MM.1S (cell line): Measurements from ENCODE around the gene PLXND1.

Source experiments
- DNase-seq: peaks from one replicate; pipeline ENCODE4 v3.0.0-alpha.2; 2015
- H2AFZ ChIP-seq: fragments of 300-600 bp; sonication (generic); 2 replicates; pipeline ENCODE4 v1.6.0; 2016; ENCODE audit warnings: antibody characterized with exemption, low read length
- H3F3A ChIP-seq: fragments of 300-600 bp; sonication (generic); 2 replicates; pipeline ENCODE4 v1.6.1; 2016; ENCODE audit warnings: mild to moderate bottlenecking, antibody characterized with exemption, low read length, moderate library complexity, mixed read lengths; ENCODE audit not compliant: insufficient read depth
- H3K27ac ChIP-seq: fragments of 300-600 bp; sonication (generic); 2 replicates; pipeline ENCODE4 v1.5.1; 2016; ENCODE audit warnings: mild to moderate bottlenecking, low read length
- H3K27me3 ChIP-seq: fragments of 300-600 bp; sonication (generic); replicated peaks from 2 replicates; pipeline ENCODE4 v1.6.0; 2016; ENCODE audit warnings: low read length; ENCODE audit not compliant: insufficient read depth
- H3K36me3 ChIP-seq: fragments of 300-600 bp; sonication (generic); replicated peaks from 2 replicates; pipeline ENCODE4 v1.6.1; 2016; ENCODE audit warnings: mild to moderate bottlenecking, low read length, mixed read lengths; ENCODE audit not compliant: insufficient read depth
- H3K4me1 ChIP-seq: fragments of 300-600 bp; sonication (generic); 2 replicates; pipeline ENCODE4 v1.6.1; 2016; ENCODE audit warnings: low read length, mixed read lengths
- H3K4me2 ChIP-seq: fragments of 300-600 bp; sonication (generic); 2 replicates; pipeline ENCODE4 v1.6.0; 2016; ENCODE audit warnings: low read depth, low read length
- H3K4me3 ChIP-seq: fragments of 300-600 bp; sonication (generic); 2 replicates; pipeline ENCODE4 v1.5.1; 2016; ENCODE audit warnings: low read length, mixed read lengths
- H3K79me2 ChIP-seq: fragments of 300-600 bp; sonication (generic); 2 replicates; pipeline ENCODE4 v1.6.1; 2016; ENCODE audit warnings: mixed run types, low read length, mixed read lengths
- H3K9ac ChIP-seq: fragments of 300-600 bp; sonication (generic); 2 replicates; pipeline ENCODE4 v1.6.1; 2016; ENCODE audit warnings: low read length, mixed read lengths
- H3K9me2 ChIP-seq: fragments of 300-600 bp; sonication (generic); replicated peaks from 2 replicates; pipeline ENCODE4 v1.6.1; 2016; ENCODE audit warnings: mild to moderate bottlenecking, low read length, mixed read lengths; ENCODE audit not compliant: insufficient read depth
- H3K9me3 ChIP-seq: fragments of 300-600 bp; sonication (generic); replicated peaks from 2 replicates; pipeline ENCODE4 v1.6.1; 2016; ENCODE audit warnings: mild to moderate bottlenecking, low read length, mixed read lengths; ENCODE audit not compliant: insufficient read depth
- H4K20me1 ChIP-seq: fragments of 300-600 bp; sonication (generic); 2 replicates; pipeline ENCODE4 v1.6.1; 2016; ENCODE audit warnings: mild to moderate bottlenecking, low read length, moderate library complexity, mixed read lengths; ENCODE audit not compliant: insufficient read depth
- EZH2 ChIP-seq: fragments of 300-600 bp; sonication (generic); optimal IDR thresholded peaks from 2 replicates; pipeline ENCODE3; 2017; ENCODE audit warnings: low read depth, mild to moderate bottlenecking, antibody characterized with exemption, low read length, mixed read lengths
- EZH2phosphoT487 ChIP-seq: fragments of 300-600 bp; sonication (generic); IDR thresholded peaks from 2 replicates; pipeline ENCODE4 v1.6.1; 2018; ENCODE audit warnings: antibody characterized with exemption, low read length
- TF ChIP-seq, protein P1 (sequence below): fragments of 300-600 bp; sonication (generic); IDR thresholded peaks from 2 replicates; pipeline ENCODE4 v1.5.1; 2016; ENCODE audit warnings: antibody characterized with exemption, low read length, mixed read lengths

PLXND1 gene

DNA sequence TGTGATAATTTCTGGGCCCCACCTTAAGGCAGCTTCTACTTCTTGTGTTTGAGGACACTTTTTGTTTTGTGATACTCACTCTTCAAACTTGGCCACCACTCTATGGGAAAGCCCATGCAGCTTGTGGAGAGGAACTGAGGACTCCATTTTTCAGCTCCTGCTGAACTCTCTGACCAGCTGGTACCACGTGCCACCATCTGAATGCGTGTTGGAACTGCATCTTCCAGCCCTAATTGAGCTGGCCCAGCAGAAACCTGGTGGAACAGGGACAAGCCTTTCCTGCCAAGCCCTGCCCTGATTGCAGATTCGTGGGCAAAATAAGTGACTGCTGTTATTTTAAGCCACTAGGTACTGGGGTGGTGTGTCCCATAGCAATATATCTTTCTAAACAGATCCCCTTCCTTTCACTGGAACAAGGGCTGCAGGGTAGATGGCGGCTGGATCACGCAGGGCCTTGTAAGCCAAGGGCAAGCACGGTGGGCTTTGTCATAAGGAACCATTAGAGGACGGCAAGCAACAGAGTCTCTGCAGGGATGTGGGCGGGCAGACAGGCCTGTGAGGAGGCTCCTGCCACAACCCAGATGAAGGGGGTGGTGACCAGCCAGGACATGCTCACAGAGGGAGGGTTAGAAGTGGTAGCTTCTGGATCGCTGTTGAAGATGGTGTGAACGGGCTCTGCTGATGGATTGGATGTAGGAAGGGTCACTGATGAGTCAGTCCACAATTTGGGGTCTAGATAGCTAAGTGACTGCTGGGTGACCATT is 54.0 kb downstream of the PLXND1 start:
- Histone ChIP-seq H3K4me2 (no peak overlapping the region), H2AFZ (no peak overlapping the region), H3K36me3 (no peaks in the 10 kb centered on the region), H3K27ac (no peak overlapping the region), H3K9ac (no peak overlapping the region), H3K9me3 (no peaks in the 10 kb centered on the region), H3K9me2 (no peaks in the 10 kb centered on the region), H3K4me3 (no peak overlapping the region), H4K20me1 (no peaks in the 10 kb centered on the region), H3F3A (no peaks in the 10 kb centered on the region), H3K27me3 (no peaks in the 10 kb centered on the region), H3K79me2 (no peaks in the 10 kb centered on the region), H3K4me1 (no peaks in the 10 kb centered on the region)
- DNase-seq: no peak
- TF ChIP-seq EZH2 (no peak), EZH2phosphoT487 (no peak)
- TF ChIP-seq, protein P1, sequence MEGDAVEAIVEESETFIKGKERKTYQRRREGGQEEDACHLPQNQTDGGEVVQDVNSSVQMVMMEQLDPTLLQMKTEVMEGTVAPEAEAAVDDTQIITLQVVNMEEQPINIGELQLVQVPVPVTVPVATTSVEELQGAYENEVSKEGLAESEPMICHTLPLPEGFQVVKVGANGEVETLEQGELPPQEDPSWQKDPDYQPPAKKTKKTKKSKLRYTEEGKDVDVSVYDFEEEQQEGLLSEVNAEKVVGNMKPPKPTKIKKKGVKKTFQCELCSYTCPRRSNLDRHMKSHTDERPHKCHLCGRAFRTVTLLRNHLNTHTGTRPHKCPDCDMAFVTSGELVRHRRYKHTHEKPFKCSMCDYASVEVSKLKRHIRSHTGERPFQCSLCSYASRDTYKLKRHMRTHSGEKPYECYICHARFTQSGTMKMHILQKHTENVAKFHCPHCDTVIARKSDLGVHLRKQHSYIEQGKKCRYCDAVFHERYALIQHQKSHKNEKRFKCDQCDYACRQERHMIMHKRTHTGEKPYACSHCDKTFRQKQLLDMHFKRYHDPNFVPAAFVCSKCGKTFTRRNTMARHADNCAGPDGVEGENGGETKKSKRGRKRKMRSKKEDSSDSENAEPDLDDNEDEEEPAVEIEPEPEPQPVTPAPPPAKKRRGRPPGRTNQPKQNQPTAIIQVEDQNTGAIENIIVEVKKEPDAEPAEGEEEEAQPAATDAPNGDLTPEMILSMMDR: no peak

DNA sequence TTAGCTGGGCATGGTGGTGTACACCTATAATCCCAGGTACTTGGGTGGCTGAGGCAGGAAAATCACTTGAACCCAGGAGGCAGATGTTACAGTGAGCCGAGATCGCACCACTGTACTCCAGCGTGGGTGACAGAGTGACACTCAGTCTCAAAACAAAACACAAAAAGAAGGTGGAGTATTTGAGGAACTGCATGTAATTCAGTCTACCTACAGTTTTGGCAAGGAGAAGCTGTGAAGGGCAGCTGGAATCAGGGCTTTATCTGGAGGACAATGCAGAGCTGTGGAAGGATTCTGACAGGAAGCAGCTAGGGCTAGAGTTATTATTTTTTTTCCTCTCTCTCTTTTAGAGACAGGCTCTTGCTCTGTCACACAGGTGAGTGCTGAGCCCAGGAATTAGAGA is 56.7 kb downstream of the PLXND1 start:
- no peak overlapping the region for H3K4me3 ChIP-seq
- H3K4me2 ChIP-seq: no peak overlapping the region
- no peaks in the 10 kb centered on the region for H3K4me1 ChIP-seq
- no peaks in the 10 kb centered on the region for H3K36me3 ChIP-seq
- H3K9me2 ChIP-seq: no peaks in the 10 kb centered on the region
- H2AFZ ChIP-seq: no peak overlapping the region
- no peak overlapping the region for H3K9ac ChIP-seq
- no peak for DNase-seq
- H3K27me3 ChIP-seq: no peaks in the 10 kb centered on the region
- H3K9me3 ChIP-seq: no peaks in the 10 kb centered on the region
- H3K79me2 ChIP-seq: no peaks in the 10 kb centered on the region
- no peak for TF ChIP-seq EZH2
- TF ChIP-seq EZH2phosphoT487: no peak
- TF ChIP-seq, protein P1: no peak
- no peaks in the 10 kb centered on the region for H3F3A ChIP-seq
- H3K27ac ChIP-seq: no peak overlapping the region
- no peaks in the 10 kb centered on the region for H4K20me1 ChIP-seq

DNA sequence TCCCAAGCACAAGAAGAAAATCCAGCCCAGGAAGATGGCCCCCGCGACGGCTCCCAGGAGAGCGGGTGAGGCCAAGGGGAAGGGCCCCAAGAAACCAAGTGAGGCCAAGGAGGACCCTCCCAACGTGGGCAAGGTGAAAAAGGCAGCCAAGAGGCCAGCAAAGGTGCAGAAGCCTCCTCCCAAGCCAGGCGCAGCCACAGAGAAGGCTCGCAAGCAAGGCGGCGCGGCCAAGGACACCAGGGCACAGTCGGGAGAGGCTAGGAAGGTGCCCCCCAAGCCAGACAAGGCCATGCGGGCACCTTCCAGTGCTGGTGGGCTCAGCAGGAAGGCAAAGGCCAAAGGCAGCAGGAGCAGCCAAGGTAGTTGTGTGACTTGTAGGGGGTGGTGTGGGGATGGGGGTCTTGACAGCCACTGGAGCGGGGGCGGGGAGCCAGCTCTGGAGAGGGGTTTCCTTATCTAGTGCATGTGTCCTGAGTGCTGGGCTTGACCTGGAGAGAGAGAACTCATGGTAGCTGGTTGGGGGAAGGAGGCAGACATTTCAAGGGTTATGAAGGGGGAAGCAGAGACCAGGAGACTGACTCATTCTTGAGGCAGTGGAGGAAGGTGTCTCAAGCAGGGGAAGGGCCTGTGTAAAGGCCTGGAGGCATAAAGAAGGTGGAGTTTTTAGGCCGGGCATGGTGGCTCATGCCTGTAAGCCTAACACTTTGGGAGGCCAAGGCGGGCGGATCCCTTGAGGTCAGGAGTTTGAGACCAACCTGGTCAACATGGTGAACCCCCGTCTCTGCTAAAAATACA is 57.3 kb downstream of the PLXND1 start:
- Histone ChIP-seq H3K79me2 (no peaks in the 10 kb centered on the region), H3F3A (no peaks in the 10 kb centered on the region), H3K9me2 (no peaks in the 10 kb centered on the region), H3K9me3 (no peaks in the 10 kb centered on the region), H3K4me1 (no peaks in the 10 kb centered on the region), H3K4me3 (no peak overlapping the region), H3K9ac (no peak overlapping the region), H3K27me3 (no peaks in the 10 kb centered on the region), H3K27ac (no peak overlapping the region), H4K20me1 (no peaks in the 10 kb centered on the region), H2AFZ (no peak overlapping the region), H3K36me3 (no peaks in the 10 kb centered on the region), H3K4me2 (no peak overlapping the region)
- no peak for DNase-seq
- no peak for TF ChIP-seq EZH2
- TF ChIP-seq, protein P1: no peak
- TF ChIP-seq EZH2phosphoT487: no peak
